ENCODE measurements around the gene AMMECR1L. TPM values are rescaled to one million over a fixed set of nuclear protein-coding genes. Genes with fewer than 3 reads are reported as not detected.
"Not testable (repeated sequence)": the region's sequence is repeated elsewhere in the genome, so short reads cannot be mapped to it uniquely, and the experiment has no call there.

Gene AMMECR1L
- 32.1 and 33.4 TPM in 2 replicates for total RNA-seq (2014; rRNA removed; shearing (Covaris generic))
- polyA plus RNA-seq (2014; cell fraction: nucleus; rRNA removed): 27.6 and 28.7 TPM in 2 replicates

DNA sequence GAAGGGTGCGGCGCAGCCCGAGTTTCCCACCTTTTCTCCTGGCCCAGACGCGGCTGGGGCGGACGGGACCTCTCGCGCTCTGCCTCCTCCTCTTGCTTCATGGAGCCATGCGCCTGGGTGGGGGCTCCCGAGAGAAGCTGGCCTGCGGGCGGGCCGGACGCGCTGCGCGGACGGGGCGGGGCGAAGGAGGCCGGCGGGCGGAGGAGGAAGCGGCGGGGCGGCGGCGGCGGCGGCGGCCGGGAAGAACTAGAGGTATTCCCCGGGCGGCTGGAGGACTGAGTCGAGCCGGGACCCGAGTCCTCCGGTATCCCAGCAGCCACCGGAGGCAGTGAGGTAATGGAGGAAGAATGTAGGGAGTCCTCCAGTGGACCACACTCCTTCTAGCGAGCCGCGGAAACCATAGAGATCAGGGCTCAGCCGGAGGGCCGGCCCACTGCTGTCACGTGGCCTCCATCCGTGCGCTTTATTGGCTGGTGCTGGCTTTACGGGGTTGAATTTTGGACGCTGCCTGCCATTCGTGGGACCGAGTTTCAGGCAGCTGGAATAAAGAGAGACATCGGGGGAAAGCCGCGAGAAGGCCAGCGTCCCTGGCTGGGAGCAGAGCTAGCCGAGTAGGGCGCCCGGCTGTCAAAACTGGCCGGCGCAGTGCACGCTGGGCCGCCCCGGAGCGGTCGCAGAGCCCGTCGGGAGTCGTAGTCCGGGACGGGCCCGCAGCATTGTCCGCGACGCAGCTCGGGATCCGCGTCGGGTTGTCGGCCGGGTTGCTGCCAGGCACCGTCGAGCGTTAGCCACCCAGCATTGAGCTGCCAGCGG is at the start of gene AMMECR1L:
AMMECR1L (minus strand) TSS at position 177 of the 813 bp plus-strand sequence. CDS start 11,722 bp downstream, outside the sequence.
- peak; percentile 45 for DNase-seq (ENCODE audit: extremely low read depth, low read depth)

DNA sequence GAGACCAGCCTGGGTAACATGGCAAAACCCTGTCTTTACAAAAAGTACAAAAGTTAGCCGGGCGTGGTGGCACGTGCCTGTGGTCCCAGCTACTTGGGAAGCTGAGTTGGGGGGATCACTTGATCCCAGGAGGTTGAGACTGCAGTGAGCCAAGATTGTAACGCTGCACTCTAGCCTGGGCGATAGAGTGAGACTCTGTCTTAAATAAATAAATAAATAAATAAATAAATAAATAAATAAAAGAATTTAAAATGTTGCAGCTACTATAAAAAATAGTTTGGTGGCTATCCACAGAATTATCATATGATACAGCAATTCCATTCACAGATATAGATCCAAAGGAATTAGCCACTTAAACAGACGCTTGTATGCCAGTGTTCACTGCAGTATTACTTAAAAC is 49.6 kb upstream of the AMMECR1L start:
- no peak for DNase-seq (ENCODE audit: extremely low read depth, low read depth)

DNA sequence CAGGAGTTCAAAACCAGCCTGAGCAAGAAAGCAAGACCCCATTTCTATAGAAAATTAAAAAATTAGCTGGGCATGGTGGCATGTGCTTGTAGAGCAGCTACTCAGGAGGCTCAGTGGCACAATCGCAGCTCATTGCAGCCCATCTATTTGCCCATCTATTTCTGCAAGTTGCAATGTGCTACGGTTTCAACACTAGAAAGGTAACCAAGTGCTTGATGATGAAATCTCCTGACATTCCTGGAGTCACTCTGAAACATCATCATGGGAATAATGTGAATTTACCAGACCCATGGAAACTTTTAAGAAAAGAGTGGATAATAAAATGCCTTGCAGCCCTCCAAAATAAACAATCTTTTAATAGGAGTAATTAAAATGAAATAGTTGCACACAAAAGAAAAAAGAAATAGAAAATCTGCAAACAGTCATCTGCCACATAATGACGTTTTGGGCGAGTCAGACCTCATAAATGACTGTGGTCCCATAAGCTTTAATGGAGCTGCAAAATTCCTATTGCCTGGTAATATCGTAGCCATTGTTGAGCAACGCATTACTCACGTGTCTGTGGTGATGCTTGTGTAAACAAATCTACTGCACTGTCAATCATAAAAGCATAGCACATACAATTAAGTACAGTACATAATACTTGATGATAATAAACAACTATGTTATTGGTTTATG is 46.6 kb upstream of the AMMECR1L start:
- DNase-seq (ENCODE audit: extremely low read depth, low read depth): peak; percentile 76

DNA sequence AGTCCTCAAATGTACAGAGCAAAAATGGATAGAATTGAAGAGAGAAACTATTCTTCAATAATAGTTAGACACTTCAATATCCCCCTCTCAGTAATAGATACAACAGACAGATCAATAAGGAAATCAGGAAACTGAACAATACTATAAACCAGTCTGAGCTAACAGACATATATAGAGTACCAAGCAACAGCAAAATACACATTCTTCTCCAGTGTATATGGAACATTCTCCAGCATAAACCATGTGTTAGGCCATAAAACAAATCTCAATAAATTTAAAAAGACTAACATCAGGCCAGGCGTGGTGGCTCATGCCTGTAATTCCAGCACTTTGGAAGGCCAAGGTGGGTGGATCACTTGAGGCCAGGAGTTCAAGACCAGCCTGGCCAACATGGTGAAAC is 43.7 kb upstream of the AMMECR1L start:
- no peak for DNase-seq (ENCODE audit: extremely low read depth, low read depth)

DNA sequence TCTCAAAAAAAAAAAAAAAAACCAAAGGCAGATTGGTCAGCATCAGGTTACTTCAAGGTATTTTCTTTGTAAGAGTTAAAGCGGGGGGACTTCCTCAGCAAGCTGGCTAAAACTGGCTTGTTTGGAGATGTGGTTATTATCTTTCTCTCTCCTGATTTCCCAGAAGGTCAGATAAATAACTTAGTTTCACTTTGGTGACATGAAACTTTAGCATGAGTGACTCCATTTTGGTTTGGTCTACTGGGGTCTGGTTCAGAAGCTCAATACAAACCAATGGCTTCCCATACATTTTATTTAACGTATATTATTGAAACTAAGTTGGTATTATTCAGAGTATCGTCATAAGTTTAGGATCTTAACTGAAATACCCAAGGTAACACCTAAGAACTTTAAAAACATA is 41.6 kb upstream of the AMMECR1L start:
- DNase-seq (ENCODE audit: extremely low read depth, low read depth): no peak

DNA sequence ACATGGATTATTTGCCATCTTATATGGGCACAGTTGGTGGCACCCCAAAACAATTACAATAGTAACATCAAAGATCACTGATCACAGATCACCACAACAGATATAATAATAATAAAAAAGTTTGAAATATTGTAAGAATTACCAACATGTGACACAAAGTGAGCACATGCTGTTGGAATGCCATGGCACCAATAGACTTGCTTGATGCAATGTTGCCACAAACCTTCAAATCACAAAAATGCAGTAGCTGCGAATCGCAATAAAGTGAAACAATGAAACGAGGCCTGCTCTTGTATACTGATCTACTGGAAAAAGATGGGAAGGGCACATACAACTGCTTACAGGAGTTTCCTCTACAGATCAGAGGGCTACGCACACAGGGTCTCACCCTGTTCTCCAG is 32.2 kb upstream of the AMMECR1L start:
- no peak for DNase-seq (ENCODE audit: extremely low read depth, low read depth)

DNA sequence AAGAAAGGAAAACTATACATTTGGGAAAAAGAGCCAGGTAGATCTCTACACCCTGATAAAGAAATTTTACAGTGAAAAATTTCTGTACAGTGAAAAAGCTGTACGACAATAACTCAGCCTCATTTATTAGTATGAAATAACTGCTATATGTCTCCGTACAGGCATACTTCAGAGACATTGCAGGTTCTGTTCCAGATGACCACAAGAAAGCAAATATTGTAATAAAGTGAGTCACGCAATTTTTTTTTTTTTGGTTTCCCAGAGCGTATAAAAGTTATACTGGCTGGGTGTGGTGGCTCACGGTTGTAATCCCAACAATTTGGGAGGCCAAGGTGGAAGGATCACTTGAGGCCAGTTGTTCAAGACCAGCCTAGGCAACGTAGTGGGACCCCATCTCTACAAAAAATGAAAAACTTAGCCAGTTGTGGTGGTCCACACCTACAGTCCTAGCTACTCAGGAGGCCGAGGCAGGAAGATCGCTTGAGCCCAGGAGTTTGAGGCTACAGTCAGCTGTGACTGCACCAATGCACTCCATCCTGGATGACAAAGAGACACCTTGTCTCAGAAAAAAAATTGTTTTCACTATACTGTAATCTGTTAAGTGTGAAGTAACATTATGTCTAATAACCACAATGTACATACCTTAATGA is 28.2 kb upstream of the AMMECR1L start:
- no peak for DNase-seq (ENCODE audit: extremely low read depth, low read depth)

DNA sequence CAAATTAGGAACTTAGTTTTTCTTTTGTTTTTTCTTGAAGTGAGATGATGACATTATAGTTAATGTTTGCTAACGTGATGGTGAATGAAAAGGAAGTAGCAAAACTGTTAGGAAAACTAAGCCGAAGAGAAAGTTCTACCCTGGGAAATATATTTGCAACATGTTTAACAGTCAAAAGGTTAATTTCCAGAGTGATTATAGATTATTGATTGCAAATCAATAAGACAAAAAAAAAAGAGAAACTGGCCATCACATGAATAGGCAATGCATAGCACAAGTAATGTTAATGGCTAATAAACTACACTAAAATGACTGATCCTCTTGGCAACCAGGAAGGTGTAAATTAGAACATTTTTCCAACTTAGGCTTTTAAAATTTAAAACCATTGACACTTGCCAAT is 26.0 kb upstream of the AMMECR1L start:
- DNase-seq (ENCODE audit: extremely low read depth, low read depth): no peak

DNA sequence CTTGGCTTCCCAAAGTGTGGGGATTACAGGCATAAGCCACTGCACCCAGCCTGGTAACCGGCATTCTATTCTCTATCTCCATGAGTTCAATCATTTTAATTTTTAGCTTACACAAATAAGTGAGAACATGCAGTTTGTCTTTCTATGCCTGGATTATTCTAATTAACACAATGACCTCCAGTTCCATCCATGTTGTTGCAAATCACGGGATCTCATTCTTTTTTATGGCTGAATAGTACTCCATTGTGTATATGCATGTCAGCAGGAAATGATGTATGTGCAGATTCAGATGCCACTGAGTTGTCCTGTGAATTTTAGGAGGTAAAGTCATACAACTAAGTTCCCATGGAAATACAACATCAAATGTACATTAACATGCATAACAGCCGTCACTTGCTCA is 24.7 kb upstream of the AMMECR1L start:
- no peak for DNase-seq (ENCODE audit: extremely low read depth, low read depth)

DNA sequence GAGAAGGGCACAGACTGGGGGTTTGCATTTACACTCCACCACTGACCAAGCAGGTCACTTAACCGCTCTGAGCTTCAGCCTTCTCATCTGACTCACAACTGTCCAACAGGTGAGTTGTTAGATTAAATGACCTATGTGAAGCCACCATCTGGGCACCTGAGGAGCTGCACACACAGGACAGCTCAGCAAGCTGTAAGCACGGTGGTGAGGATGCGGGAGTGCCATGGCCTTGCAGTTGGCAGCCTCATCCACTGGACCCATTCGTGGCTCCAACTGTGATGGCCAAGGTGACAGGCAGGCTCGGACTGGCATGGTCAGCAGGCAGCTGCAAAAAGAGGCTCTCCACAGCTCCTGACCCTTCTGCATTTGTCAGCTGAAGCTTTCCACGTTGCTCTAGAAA is 23.3 kb upstream of the AMMECR1L start:
- no peak for DNase-seq (ENCODE audit: extremely low read depth, low read depth)

DNA sequence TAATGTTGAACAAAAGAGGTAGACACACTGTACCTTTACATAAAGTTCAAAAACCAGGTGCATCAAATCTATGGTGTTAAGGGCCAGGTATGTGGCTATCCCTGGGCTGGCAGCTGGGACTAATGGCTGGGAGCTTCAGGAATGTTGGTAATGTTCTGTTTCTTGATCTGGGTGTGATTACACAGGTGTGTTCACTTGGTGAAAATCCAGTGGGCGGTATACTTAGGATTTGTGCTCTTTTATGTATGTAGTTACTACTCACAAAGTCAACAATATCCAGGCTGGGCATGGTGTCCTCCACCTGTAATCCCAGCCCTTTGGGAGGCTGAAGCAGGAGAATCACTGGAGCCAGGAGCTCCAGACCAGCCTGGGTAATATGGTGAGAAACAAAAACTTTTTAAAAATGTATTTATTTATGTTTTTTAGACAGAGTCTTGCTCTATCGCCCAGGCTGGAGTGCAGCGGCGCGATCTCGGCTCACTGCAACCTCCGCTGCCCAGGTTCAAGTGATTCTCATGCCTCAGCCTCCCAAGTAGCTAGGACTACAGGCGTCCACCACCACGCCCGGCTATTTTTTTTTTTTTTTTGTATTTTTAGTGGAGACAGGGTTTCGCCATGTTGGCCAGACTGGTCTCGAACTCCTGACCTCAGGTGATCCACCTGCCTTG is 22.1 kb upstream of the AMMECR1L start:
- not testable (repeated sequence) for DNase-seq (ENCODE audit: extremely low read depth, low read depth)

DNA sequence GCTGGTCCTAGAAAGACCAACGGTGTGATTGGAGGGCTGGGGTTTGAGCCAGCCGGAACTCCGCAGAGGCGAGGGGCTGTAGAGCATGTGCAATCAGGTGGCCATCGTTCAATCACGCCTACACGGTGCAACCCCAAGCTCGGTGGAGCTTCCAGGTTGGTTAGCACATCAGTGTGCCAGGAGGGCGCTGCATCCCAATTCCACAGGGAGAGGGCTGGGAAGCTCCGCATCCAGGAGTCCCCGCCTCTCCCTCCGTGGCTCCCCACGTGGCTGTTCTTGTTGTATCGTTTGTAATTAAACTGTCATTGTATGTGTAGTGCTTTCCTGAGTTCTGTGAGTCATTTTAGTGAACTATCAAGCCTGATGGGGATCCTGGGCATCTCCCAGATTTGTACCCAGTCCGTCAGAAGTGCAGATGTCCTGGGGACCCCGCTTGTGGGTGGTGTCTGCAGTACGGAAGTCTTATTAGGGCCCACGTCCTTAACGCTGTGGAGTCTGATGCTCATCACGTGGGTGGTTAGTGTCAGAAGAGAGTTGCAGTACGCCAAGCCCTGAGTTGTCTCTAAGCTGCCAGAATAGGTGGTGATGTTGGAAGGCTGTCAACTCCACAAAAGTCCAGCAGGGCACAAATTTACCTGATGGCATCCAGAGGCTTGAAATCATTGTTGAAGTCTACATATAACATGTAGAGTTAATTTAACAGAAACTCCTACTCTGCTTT is 20.6 kb upstream of the AMMECR1L start:
- DNase-seq (ENCODE audit: extremely low read depth, low read depth): no peak

DNA sequence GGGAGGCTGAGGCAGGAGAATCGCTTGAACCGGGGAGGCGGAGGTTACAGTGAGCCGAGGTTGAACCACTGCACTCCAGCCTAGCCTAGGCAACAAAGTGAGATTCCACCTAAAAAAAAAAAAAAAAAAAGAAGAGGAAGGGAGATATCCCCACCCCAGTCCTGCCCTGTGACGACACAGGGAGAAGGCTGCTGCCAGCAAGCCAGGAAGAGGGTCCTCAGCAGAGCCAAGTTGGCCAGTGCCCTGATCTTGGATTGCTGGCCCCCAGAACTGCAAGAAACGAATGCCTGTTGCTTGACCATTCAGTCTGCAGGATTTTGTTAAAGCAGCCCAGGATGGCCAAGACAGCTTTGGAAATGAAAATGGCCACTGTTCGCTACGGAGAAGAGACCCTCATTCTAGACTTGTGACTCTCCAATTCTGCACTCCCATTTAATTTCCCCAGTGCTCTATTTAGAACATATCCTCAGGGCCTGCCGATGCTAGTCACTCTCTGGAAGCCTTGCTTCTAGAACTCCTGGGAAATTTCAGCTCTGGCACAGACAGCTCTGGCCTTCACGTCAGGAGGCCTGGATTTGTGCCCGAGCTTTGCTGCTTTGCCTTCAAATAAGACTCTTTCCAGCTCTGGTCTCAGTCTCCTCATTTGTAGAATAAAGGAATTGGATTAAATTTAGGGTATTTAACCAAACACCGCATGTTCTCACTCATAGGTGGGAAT is 15.7 kb upstream of the AMMECR1L start:
- no peak for DNase-seq (ENCODE audit: extremely low read depth, low read depth)

DNA sequence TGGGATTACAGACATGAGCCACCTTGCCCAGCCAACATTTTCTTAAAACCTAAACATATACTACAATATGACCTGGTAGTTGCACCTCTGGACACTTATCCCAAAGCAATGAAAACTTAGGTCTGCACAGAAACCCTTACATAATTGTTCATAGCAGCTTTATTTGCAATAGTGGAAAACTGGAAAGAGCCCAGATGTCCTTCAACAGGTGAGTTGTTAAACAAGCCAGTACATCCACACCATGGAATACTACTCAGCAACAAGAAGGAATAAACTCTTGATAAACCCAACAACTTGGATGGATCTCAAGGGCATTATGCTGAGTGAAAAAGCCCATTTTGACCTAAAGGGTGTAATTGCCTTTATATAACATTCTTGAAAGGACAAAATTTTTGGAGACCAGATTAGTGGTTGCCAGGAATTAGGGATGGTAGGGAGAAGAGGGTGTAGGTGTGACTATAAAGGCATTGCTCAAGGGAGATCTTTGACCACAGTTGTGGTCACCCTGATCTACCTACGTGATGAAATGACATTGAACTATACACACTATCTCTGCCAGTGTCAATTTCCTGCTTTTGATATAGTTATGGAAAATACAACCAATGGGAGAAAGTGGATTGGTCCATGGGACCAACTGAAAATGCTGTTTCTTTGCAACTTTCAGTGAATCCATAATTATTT is 11.9 kb upstream of the AMMECR1L start:
- DNase-seq (ENCODE audit: extremely low read depth, low read depth): no peak

DNA sequence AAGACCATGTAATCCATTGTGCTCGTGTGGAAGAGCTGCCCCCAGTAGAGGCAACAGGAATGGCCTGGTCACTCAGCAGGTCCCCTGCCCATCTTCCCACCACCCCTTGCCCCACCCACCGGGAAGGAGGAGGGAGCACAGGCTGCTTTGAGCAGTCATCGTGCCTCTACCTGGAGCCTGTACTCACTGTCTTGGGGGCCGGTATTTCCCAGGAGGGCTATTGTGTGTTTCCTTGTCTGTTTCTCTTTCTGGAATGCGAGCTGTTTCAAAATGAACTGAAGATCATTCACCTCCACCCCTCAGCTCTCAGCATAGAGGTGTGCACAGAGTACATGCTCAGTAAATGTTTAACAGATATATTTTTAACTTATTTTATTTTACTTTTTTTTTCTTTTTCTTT is 7.7 kb upstream of the AMMECR1L start:
- no peak for DNase-seq (ENCODE audit: extremely low read depth, low read depth)

DNA sequence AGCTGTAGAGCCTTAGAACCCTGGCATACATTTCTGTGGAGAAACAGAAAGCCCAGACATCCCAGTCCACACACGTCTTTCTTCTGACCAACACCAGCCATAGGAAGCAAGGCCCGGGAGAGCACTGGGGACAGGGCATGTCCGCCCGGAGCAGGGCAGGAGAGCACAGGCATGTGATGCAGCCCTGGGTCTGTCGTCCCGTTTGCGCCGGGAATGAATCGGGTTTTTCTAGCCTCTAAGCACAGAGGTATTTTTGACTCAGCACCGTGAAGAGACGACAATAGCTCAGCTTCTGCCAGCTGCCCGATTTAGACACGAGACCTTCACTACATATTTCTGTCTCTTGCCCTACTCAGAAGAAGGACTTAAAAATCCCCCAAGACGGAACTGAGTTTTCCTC is 7.3 kb upstream of the AMMECR1L start:
- no peak for DNase-seq (ENCODE audit: extremely low read depth, low read depth)

DNA sequence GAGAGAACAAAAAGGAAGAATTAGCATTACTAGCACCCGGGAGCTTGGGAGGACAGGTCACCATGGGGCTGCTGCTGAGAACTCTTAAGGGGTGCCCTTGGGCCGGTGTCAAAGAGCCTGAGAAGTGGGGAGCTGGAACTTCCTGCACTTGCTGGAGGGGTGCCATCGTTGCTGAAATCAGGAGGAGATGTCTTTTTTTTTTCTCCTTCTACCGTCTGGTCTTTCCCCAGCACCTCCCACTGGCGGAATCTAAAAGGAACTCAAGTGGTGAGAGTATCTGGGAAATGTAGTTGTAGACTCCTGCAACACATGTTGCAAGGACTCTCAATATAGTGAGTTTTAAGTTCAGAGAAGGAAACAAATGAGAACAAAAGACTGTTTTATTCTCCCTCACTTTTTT is 6.1 kb upstream of the AMMECR1L start:
- DNase-seq (ENCODE audit: extremely low read depth, low read depth): no peak

DNA sequence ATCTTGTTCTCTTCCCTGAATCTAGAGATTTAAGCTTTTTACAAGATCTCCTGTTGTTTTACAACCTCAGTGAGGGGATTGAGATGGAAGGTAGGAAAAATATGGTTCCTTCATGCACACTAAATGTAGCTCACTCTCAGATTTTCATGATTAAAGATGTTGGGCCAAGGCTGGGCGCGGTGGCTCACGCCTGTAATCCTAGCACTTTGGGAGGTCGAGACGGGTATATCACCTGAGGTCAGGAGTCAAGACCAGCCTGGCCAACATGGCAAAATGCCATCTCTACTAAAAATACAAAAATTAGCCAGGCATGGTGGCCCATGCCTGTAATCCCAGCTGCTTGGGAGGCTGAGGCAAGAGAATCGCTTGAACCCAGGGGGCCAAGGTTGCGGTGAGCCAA is 5.0 kb upstream of the AMMECR1L start:
- DNase-seq (ENCODE audit: extremely low read depth, low read depth): not testable (repeated sequence)

DNA sequence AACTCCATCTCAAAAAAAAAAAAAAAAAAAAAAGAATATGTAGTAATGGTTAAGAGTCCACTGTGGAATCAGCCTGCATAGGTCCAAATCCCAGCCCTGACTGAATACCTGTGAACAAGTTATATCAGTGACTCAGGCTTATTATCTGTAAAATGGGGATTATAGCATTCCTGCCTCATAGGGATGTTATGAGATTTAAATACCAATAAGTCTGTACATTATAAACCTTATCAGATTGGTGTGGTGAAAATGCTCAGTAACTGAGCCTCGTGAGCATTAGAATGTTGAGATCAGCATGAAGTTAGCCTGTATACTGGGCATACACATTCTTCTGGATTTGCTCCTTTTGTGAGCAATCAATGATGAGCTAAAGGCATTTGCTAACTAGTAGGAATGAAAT is 3.0 kb upstream of the AMMECR1L start:
- no peak for DNase-seq (ENCODE audit: extremely low read depth, low read depth)
